Astrocyte (in vitro differentiated cells and primary cell): ENCODE measurements around the gene RAB27B. TPM values are rescaled to one million over a fixed set of nuclear protein-coding genes. Genes with fewer than 3 reads are reported as not detected.

Experiments used
- DNase-seq: peaks from one replicate; pipeline ENCODE4 v3.0.0-alpha.2; 2010; ENCODE audit warnings: low read depth
- FAIRE-seq: peaks from 2 replicates; lab custom pipeline; 2011; peaks lifted over from hg19 to GRCh38; lab: Jason Lieb, UNC
- H2AFZ ChIP-seq: 2 replicates; pipeline ENCODE4 v1.6.0; 2012; ENCODE audit warnings: low read depth, low read length, inconsistent platforms
- H3K27ac ChIP-seq: 2 replicates; pipeline ENCODE4 v1.5.1; 2011; ENCODE audit warnings: low read depth, low read length, inconsistent platforms
- H3K27me3 ChIP-seq: 2 replicates; pipeline ENCODE4 v1.6.0; 2011; ENCODE audit warnings: low read length, inconsistent platforms; ENCODE audit not compliant: insufficient read depth
- H3K36me3 ChIP-seq: 2 replicates; pipeline ENCODE4 v1.5.1; 2011; ENCODE audit warnings: low read length, inconsistent platforms; ENCODE audit not compliant: insufficient read depth
- H3K4me1 ChIP-seq: 2 replicates; pipeline ENCODE4 v1.5.1; 2011; ENCODE audit warnings: low read length, inconsistent platforms; ENCODE audit not compliant: insufficient read depth
- H3K4me2 ChIP-seq: 2 replicates; pipeline ENCODE4 v1.6.0; 2012; ENCODE audit warnings: low read length, inconsistent platforms
- H3K4me3 ChIP-seq: 2 replicates; pipeline ENCODE4 v1.5.1; 2011; ENCODE audit warnings: low read depth, mild to moderate bottlenecking, low read length, inconsistent platforms; ENCODE audit not compliant: insufficient read depth
- H3K79me2 ChIP-seq: 2 replicates; pipeline ENCODE4 v1.6.0; 2012; ENCODE audit warnings: mild to moderate bottlenecking, low read length, inconsistent platforms; ENCODE audit not compliant: insufficient read depth
- H3K9ac ChIP-seq: 2 replicates; pipeline ENCODE4 v1.6.0; 2012; ENCODE audit warnings: mild to moderate bottlenecking, low read length, inconsistent platforms
- H3K9me3 ChIP-seq: 2 replicates; pipeline ENCODE4 v1.5.1; 2012; ENCODE audit warnings: low read depth, mild to moderate bottlenecking, low read length, inconsistent platforms; ENCODE audit not compliant: insufficient read depth
- H4K20me1 ChIP-seq: 2 replicates; pipeline ENCODE4 v1.6.0; 2012; ENCODE audit warnings: low read length, inconsistent platforms; ENCODE audit not compliant: insufficient read depth
- H3K27ac Mint-ChIP-seq: one replicate; pipeline ENCODE4 v1.8.0; 2021; ENCODE audit warnings: mild to moderate bottlenecking, mixed read lengths; ENCODE audit not compliant: unreplicated experiment
- H3K27me3 Mint-ChIP-seq: one replicate; pipeline ENCODE4 v1.8.0; 2021; ENCODE audit warnings: low read depth, mixed read lengths; ENCODE audit not compliant: unreplicated experiment
- H3K36me3 Mint-ChIP-seq: one replicate; pipeline ENCODE4 v1.8.0; 2021; ENCODE audit warnings: low read depth, mixed read lengths; ENCODE audit not compliant: unreplicated experiment
- H3K4me1 Mint-ChIP-seq: one replicate; pipeline ENCODE4 v1.8.0; 2021; ENCODE audit warnings: low read depth, mixed read lengths; ENCODE audit not compliant: unreplicated experiment
- H3K4me3 Mint-ChIP-seq: one replicate; pipeline ENCODE4 v1.8.0; 2021; ENCODE audit warnings: mild to moderate bottlenecking, moderate library complexity, mixed read lengths; ENCODE audit not compliant: unreplicated experiment
- H3K9me3 Mint-ChIP-seq: one replicate; pipeline ENCODE4 v1.8.0; 2021; ENCODE audit warnings: mild to moderate bottlenecking, mixed read lengths; ENCODE audit not compliant: unreplicated experiment
- CTCF ChIP-seq: IDR thresholded peaks from 2 replicates; pipeline ENCODE4 v1.5.1; 2011; ENCODE audit warnings: low read depth, mild to moderate bottlenecking, inconsistent platforms, low read length, moderate library complexity; ENCODE audit not compliant: insufficient read depth
- EZH2 ChIP-seq: IDR thresholded peaks from 2 replicates; pipeline ENCODE4 v1.6.1; 2012; ENCODE audit warnings: mild to moderate bottlenecking, low read length, inconsistent platforms; ENCODE audit not compliant: insufficient read depth
- total RNA-seq: library from RNA; stranded (reverse); gene quantifications from 2 replicates; pipeline ENCODE4 v1.2.1, GENCODE V29; 2021

Gene RAB27B
- total RNA-seq, 1 donor from 2014 or later: 0.91 TPM

- Histone ChIP-seq H3K27me3 (no peaks in the 10 kb centered on the region), H4K20me1 (no peaks in the 10 kb centered on the region), H3K9me3 (no peaks in the 10 kb centered on the region), H3K36me3 (no peaks in the 10 kb centered on the region), H3K27ac (no peak overlapping the region), H2AFZ (no peak overlapping the region), H3K4me3 (no peak overlapping the region), H3K4me1 (no peaks in the 10 kb centered on the region), H3K4me2 (no peak overlapping the region), H3K79me2 (no peaks in the 10 kb centered on the region), H3K9ac (no peak overlapping the region)
- no peak overlapping the region for H3K27ac Mint-ChIP-seq
- FAIRE-seq: no peak
- TF ChIP-seq EZH2 (no peak), CTCF (no peak)
- H3K36me3 Mint-ChIP-seq: no peaks in the 10 kb centered on the region
- H3K9me3 Mint-ChIP-seq: no peaks in the 10 kb centered on the region
- no peak for DNase-seq
- H3K27me3 Mint-ChIP-seq: no peaks in the 10 kb centered on the region
- H3K4me3 Mint-ChIP-seq: no peak overlapping the region
- H3K4me1 Mint-ChIP-seq: no peaks in the 10 kb centered on the region
These were observed 41.2 kb upstream of the RAB27B start for GRCh38 chr18:54787121-54787520.

- DNase-seq (peak; percentile 77), FAIRE-seq (no peak)
- no peaks in the 10 kb centered on the region for H3K4me1 Mint-ChIP-seq
- Histone ChIP-seq H2AFZ (no peak overlapping the region), H4K20me1 (no peaks in the 10 kb centered on the region), H3K4me3 (no peak overlapping the region), H3K79me2 (no peaks in the 10 kb centered on the region), H3K27ac (no peak overlapping the region), H3K9ac (no peak overlapping the region), H3K36me3 (no peaks in the 10 kb centered on the region), H3K27me3 (no peaks in the 10 kb centered on the region), H3K4me2 (no peak overlapping the region), H3K9me3 (no peaks in the 10 kb centered on the region), H3K4me1 (no peaks in the 10 kb centered on the region)
- H3K27me3 Mint-ChIP-seq: no peaks in the 10 kb centered on the region
- H3K27ac Mint-ChIP-seq: no peak overlapping the region
- no peak for TF ChIP-seq EZH2
- no peak for TF ChIP-seq CTCF
- no peak overlapping the region for H3K4me3 Mint-ChIP-seq
- H3K9me3 Mint-ChIP-seq: no peaks in the 10 kb centered on the region
- H3K36me3 Mint-ChIP-seq: no peaks in the 10 kb centered on the region
These were observed 40.7 kb upstream of the RAB27B start for GRCh38 chr18:54787616-54788015.

GRCh38 chr18:54790109-54790508, 38.2 kb upstream of the RAB27B start:
- FAIRE-seq: no peak
- no peak for TF ChIP-seq EZH2
- TF ChIP-seq CTCF: no peak
- H3K36me3 ChIP-seq: no peaks in the 10 kb centered on the region

More at GRCh38 chr18:54790109-54790508, 38.2 kb upstream of the RAB27B start:
- no peaks in the 10 kb centered on the region for H3K36me3 Mint-ChIP-seq
- no peaks in the 10 kb centered on the region for H3K27me3 Mint-ChIP-seq
- Histone ChIP-seq H3K9me3 (no peaks in the 10 kb centered on the region), H2AFZ (no peak overlapping the region), H3K27me3 (no peaks in the 10 kb centered on the region), H4K20me1 (no peaks in the 10 kb centered on the region), H3K27ac (no peak overlapping the region), H3K79me2 (no peaks in the 10 kb centered on the region), H3K4me1 (no peaks in the 10 kb centered on the region), H3K4me2 (no peak overlapping the region), H3K4me3 (no peak overlapping the region), H3K9ac (no peak overlapping the region)
- no peak overlapping the region for H3K27ac Mint-ChIP-seq
- no peak overlapping the region for H3K4me3 Mint-ChIP-seq
- no peak for DNase-seq
- peaks cover 5% of the 10 kb centered on the region for H3K4me1 Mint-ChIP-seq
- H3K9me3 Mint-ChIP-seq: no peaks in the 10 kb centered on the region
